Stomach (tissue), 4 donors: Measurements from ENCODE around the gene PTPRCAP.

Experiments
- POLR2A ChIP-seq, 4 donors: fragments of 450-650 bp; IDR thresholded peaks; one replicate each; pipeline ENCODE4 v1.6.1; 2016; ENCODE audit warnings: antibody characterized with exemption in 4 of 4, control low read depth in 2 of 4, mild to moderate bottlenecking in 1 of 4, moderate library complexity in 1 of 4
- TF ChIP-seq, protein P1 (sequence below), 7 experiments: fragments of 450-650 bp in 4 of 7; fragments of 200-600 bp in 3 of 7; sonication (generic) in 3 of 7; IDR thresholded peaks; one replicate each; pipeline ENCODE4 v1.5.1; 2016 to 2019; ENCODE audit warnings: antibody characterized with exemption in 7 of 7, control low read depth in 2 of 7, mild to moderate bottlenecking in 1 of 7

DNA sequence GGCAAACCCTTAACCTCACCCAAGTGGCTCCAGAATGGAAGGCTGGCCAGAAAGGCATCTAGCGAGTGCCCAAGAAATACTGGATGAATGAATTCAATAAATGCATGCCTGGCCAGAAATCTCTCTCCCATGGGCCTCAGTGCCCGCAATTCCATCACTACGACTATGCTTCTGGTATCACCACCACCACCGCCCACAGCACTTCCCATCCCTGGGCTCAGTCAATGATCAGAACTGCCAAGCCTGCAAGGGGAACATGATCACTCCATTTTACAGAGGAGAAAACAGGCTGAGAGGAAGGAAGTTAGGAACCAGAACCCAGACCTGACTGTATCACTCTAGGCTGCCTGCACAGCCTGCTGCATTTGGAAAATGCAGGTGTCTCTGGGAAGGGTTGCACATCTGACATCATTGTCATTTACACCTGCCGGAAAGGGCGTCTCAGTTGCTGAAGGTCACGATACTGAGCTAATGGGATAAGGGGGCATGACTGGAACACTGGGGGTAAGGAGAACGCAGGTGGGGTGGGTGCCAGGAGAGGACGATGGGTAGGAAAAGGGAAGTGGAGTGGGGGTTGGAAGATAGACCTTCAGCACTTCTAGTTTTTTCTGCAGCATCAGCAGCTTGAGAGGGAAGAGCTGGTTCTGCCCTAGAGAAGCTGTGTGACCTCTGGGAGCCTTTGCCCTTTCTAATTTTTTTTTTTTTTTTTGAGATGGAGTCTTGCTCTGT lies 11.8 kb upstream of the PTPRCAP start:
- TF ChIP-seq, protein P1, sequence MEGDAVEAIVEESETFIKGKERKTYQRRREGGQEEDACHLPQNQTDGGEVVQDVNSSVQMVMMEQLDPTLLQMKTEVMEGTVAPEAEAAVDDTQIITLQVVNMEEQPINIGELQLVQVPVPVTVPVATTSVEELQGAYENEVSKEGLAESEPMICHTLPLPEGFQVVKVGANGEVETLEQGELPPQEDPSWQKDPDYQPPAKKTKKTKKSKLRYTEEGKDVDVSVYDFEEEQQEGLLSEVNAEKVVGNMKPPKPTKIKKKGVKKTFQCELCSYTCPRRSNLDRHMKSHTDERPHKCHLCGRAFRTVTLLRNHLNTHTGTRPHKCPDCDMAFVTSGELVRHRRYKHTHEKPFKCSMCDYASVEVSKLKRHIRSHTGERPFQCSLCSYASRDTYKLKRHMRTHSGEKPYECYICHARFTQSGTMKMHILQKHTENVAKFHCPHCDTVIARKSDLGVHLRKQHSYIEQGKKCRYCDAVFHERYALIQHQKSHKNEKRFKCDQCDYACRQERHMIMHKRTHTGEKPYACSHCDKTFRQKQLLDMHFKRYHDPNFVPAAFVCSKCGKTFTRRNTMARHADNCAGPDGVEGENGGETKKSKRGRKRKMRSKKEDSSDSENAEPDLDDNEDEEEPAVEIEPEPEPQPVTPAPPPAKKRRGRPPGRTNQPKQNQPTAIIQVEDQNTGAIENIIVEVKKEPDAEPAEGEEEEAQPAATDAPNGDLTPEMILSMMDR (IDR thresholded peaks at IDR 0.05), result no peak
- TF ChIP-seq POLR2A (IDR thresholded peaks at IDR 0.05), result no peak
